ENCODE results near the gene XRCC3.

XRCC3 gene

GRCh38 chr14:103690332-103690731, 24.9 kb downstream of the XRCC3 start:
- DNase-seq = no peak

DNA sequence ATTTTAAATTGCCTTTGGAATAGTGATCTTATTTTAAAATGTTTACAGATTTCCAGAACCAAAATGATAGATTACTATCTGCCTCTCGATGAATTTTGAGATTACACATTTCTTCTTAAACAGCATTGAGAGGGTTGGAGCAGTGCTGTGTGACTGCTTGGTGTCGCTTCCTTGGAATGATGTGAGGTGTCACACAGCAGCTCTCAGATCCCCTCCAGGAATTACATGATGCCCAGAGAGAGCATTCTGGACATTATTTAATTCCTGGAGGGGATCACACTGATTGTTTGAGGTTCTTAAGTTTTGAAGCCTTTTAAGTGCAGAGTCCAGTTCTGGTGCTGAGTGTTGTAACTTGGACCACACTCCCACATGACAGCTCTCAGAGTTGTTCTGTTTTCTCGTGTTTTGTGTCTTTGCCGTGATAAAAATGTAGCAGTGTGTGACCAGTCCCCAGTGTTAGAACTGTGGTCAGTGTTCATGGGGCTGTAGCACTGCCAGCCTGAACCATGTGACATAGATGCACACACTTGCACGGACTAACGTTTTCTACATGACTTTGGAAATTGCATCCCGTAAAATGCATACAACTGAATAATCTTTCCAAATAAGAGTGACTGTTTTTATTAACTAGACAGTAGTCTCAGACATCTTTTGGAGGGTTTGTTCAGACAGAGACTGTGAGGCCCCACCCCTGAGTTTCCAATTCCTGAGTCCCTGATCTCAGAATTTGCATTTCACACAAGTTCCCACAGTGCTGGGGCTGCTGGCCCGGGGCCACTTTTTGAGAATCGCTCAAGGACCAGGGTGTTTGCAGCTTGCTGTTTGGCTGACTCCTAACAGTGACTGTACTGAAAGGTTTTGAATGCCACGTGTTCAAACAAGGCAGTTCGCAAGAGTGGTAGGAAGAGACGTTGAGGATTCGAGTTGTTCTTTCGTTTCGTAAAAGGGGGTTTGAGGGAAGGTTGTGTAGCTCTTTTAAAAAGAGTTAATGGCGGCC, 26.0 kb downstream of the XRCC3 start:
- no peak for DNase-seq

- no peak for DNase-seq
Measured at GRCh38 chr14:103688441-103688840, 26.8 kb downstream of the XRCC3 start.

DNA sequence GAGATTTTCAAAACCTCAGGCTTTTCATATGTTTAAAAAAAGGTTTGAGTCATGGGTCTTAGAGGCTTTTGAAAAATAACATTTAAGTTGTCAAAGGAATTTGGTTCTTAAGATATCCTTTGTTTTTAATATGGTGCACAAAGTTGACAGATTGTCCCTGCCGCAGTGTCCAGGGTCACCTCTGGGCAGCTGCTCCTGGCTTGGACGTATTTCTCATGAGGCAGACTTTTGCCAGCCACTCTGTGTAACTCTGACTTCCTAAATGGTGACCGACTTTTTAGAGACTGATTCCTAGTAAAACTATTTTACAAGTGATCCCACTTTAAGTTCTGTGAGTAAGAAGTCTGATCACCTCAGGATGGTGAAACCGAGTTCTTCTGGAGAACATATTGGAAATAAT, 27.5 kb downstream of the XRCC3 start:
- DNase-seq = no peak

DNA sequence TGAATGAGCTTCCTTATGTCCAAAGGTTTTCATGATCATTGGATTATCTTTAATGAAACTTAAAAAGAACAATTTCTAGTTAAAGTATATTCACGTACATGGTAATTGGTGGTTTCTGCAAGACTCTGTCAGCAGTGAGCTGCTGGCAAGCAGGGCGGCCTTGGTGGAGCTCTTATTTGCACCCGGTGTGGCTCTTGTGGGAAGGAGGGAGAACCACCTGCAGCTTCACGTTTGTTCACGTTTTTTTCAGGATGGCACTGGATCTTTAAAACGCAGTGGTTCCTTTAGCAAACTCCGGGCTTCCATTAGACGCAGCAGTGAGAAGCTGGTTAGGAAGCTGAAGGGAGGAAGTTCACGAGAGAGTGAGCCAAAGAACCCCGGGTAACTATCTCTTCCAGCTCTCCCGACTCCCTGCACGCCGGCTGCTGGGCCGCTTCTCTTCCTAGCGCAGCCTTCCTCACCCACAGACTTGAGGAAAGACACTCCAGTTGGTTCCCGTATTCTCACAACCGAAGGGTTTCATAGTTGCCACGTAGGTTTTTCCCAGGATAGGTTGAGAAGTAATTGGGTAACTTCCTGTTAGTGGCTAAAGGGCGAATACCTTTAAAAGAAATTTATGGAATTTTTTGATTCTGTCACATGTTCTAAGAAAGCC, 28.3 kb downstream of the XRCC3 start:
- DNase-seq = no peak

DNA sequence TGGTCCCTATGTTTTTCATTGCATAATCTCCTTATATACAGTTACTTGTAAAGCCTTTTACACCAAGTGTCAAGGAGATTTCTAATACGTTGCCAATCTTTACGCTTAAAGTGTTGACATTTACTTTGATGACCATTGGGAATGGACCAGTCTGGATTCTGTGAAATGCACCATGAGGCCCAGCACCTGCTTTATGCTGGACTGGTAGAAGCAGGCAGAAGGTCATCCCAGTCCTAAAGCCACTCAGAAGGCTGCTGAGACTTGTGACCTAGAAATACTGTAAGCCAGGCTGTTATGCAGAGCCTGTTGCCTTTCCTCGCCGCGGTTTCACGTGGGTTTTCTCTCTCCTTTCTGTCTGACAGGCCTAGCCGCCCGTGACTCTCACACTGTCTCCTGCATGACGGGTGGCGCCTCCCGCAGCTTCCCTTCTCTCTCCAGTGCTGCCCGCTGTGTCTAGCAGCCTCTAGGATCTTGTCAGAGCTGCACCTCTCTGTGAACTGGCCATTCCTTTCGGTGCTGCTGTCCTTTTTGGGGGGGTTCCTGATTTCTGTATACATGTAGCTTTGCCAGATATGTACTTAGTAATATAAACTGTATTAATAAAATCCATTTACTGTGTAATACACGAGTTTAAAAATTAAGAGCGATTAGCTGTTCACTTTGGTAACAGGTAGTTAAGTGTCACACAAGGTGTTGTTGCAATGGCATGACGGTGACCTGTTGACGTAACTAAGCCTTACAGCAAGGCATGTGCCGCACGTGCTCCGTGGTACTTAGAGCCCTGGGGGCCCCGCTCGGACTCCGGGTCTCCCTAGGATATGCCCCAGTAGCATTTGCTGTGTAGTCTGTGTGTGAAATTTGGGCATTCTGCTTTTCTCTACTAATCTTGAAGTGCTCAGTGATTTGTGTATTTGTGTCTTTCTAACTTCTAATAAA, 29.7 kb downstream of the XRCC3 start:
- no peak for DNase-seq

DNA sequence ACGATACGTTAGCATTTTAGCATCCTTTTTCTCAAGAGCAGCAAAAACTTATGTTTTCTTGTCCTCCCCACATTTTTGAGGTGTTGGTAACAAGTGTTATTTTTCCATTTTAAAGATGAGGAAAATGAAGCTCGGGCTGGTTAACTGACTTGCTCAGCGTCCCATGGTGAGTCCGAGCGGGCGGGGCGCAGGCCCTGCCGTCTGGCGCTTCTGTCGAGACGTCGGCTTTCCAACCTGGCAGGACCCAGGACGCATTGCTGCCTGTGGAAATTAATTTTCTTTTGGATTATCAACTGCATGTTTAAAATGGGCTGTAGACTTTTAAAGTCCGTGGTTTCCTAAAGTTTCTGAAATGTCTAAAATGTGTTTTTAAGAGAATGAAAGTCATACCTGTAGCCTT, 30.4 kb downstream of the XRCC3 start:
- no peak for DNase-seq

GRCh38 chr14:103684471-103684870, 30.8 kb downstream of the XRCC3 start:
- no peak for DNase-seq

GRCh38 chr14:103683139-103683538, 32.1 kb downstream of the XRCC3 start:
- DNase-seq = no peak

- no peak for DNase-seq
Measured at GRCh38 chr14:103680491-103681231, 34.6 kb downstream of the XRCC3 start.

- DNase-seq = no peak
Measured at GRCh38 chr14:103679351-103679750, 35.9 kb downstream of the XRCC3 start.

DNA sequence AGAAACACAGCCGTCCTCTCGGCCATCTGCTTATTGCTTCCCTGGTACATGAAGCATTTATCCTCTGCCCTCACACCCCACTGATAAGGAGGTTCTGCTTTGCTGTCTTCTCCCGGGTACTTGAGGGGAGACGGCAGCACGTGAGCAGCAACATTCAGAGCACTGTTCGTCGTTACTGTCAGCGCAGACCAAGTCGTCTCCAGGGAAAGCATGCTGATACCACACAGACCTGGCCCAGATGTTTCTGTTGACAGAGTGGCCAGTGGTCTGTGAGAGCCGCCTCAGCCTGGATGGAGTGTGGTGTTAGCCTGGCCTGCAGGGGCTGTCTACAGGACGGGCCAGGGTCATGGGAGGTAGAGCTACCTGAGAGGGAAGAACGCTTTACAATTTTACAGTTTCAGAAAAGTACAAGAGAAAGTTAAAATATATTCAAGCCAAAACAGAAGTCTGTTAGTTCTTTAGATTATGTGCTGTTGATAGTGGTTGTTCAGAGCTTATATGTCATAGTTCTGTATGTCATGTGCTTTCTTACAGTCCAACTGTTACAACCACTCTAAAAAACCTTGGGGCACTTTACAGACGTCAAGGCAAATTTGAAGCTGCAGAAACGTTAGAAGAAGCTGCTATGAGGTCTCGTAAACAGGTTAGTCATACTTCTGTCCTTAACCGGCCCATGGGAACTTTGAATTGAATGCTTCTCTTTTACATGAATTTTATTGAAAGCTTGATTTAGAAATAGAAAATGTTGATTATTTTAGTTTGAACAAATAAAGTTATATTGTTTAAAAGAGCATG, 38.2 kb downstream of the XRCC3 start:
- DNase-seq = no peak

GRCh38 chr14:103675957-103676356, 39.3 kb downstream of the XRCC3 start:
- DNase-seq = no peak

GRCh38 chr14:103671911-103672310, 43.3 kb downstream of the XRCC3 start:
- no peak for DNase-seq

DNA sequence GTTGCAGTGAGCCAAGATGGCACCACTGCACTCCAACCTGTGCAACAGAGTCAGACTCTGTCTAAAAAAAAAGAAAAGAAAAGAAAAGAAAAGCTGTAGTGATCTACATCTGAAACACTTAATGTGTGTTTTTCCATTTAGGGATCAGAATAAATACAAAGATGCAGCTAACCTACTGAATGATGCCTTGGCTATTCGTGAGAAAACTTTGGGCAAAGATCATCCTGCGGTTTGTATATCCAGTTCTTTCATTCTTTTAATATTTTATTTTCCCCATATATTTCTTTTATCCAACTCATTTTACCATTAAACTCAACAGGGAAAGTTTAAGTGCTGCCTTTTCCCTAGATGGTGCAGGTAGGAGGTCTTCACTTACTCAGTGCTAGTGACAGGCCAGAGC, 45.9 kb downstream of the XRCC3 start:
- DNase-seq = no peak

DNA sequence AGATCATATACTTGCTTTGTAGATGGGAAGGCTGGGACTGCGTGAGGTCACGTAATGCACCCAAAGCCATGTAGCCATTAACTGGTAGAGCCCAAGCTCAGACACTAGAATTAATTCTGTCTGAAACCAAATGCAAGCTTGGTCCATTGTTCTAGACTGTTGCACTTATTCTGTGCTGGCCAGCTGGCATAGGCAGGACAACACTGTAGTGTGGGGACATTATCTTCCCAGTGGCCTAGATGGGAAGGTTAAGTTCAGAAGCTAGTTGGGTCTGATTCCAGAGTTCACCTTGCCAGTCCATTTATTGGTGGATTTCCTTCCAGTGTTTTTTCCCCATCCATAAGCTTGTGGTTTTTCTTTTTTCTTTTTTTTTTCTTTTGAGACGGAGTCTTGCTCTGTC, 47.1 kb downstream of the XRCC3 start:
- no peak for DNase-seq

DNA sequence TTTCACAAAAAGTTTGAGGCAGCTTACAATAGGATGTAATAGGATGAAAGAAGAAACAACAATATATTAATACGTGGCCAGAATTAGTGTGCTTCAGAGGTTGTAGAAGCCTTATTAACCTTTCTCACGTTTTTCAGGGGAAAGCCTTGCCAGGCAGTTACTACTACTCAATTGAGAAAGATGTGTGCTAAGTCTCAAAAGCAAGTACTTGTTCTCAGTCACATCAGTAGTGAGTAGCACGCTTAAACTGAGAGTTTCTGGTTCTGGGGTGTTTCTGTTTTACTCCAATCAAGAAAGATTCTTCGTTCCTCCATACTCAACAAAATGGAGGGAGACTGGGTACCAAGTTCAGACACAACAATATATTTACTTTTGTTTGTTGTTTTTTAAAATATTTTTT, 47.6 kb downstream of the XRCC3 start:
- no peak for DNase-seq

GRCh38 chr14:103663506-103663905, 51.7 kb downstream of the XRCC3 start:
- DNase-seq = no peak

GRCh38 chr14:103662591-103662990, 52.7 kb downstream of the XRCC3 start:
- DNase-seq = no peak

DNA sequence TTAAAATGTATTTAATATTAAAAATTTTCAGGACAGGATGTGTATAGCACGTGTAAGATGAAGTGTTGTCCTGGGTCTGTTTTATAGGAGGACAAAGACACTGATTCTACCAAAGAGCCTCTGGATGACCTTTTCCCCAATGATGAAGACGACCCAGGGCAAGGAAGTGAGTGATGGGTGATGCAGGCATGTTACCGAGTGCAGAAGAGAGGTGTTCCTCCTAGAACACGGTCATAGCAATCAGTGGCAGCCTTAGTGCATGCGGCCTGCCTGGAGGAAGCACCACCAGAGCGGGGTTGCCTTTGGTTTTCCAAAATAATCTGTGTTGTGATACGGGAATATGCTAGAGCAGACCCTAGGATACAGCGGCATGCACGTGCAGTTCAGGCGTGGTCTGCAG, 53.2 kb downstream of the XRCC3 start:
- no peak for DNase-seq

DNA sequence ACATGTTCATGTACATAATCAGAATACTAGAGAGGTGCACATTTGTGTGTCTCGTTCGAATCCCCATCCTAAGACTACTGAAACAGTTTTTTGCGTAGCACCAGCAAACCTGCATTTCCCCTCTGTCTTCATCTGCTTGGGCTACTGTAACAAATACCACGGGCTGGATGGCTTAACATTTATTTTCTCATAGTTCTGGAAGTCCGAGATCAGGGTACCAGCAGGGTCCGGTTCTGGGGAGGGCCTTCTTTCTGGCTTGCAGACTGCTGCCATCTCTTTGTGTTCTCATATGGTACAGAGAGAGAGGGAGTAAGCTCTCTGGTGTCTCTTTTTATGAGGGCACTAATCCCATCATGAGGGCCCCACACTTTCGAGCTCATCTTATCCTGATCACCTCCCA, 55.6 kb downstream of the XRCC3 start:
- DNase-seq = no peak

GRCh38 chr14:103657471-103657870, 57.8 kb downstream of the XRCC3 start:
- DNase-seq = no peak
